Omental fat pad (tissue), 4 donors: Measurements from ENCODE around the gene GON4L. TPM values are rescaled to one million over a fixed set of nuclear protein-coding genes. Genes with fewer than 3 reads are reported as not detected.
A peak's percentile ranks its signal among the peaks of the same experiment; 100 is the strongest.
"Not testable (repeated sequence)": the region's sequence is repeated elsewhere in the genome, so short reads cannot be mapped to it uniquely, and the experiment has no call there.

Experiments
- ATAC-seq: fragments of 150-250 bp; one replicate; pipeline ENCODE4 v1.9.1; 2016; ENCODE audit warnings: mild to moderate bottlenecking, moderate library complexity; ENCODE audit not compliant: low FRiP score
- DNase-seq: peaks from one replicate; pipeline ENCODE4 v3.0.0-alpha.2; 2019; ENCODE audit warnings: low spot score
- total RNA-seq, 4 donors: library from RNA; depleted of rRNA; stranded (reverse); fragments of >200 nt; gene quantifications; one replicate each; pipeline ENCODE4 v1.1.0, GENCODE V29; 2016
- TF ChIP-seq, protein P1 (sequence below), 3 donors: fragments of 450-650 bp; IDR thresholded peaks; one replicate each; pipeline ENCODE4 v1.5.1; 2016 to 2017; ENCODE audit warnings: antibody characterized with exemption in 3 of 3, mild to moderate bottlenecking in 3 of 3, moderate library complexity in 2 of 3

GON4L gene
- total RNA-seq, 4 donors from 2014 or later = 21.5 to 52.0 (median 37.9) TPM

- ATAC-seq (no peak), DNase-seq (no peak)
- TF ChIP-seq, protein P1, sequence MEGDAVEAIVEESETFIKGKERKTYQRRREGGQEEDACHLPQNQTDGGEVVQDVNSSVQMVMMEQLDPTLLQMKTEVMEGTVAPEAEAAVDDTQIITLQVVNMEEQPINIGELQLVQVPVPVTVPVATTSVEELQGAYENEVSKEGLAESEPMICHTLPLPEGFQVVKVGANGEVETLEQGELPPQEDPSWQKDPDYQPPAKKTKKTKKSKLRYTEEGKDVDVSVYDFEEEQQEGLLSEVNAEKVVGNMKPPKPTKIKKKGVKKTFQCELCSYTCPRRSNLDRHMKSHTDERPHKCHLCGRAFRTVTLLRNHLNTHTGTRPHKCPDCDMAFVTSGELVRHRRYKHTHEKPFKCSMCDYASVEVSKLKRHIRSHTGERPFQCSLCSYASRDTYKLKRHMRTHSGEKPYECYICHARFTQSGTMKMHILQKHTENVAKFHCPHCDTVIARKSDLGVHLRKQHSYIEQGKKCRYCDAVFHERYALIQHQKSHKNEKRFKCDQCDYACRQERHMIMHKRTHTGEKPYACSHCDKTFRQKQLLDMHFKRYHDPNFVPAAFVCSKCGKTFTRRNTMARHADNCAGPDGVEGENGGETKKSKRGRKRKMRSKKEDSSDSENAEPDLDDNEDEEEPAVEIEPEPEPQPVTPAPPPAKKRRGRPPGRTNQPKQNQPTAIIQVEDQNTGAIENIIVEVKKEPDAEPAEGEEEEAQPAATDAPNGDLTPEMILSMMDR (IDR thresholded peaks at IDR 0.05) = no peak
Observed at GRCh38 chr1:155761736-155762405, 95.1 kb downstream of the GON4L start.

- DNase-seq = no peak
- TF ChIP-seq, protein P1 (IDR thresholded peaks at IDR 0.05) = no peak
- ATAC-seq = no peak
Observed at GRCh38 chr1:155760751-155761475, 96.1 kb downstream of the GON4L start.

- ATAC-seq (no peak), DNase-seq (no peak)
- TF ChIP-seq, protein P1 (IDR thresholded peaks at IDR 0.05) = no peak
Observed at GRCh38 chr1:155759966-155760630, 96.9 kb downstream of the GON4L start.

DNA sequence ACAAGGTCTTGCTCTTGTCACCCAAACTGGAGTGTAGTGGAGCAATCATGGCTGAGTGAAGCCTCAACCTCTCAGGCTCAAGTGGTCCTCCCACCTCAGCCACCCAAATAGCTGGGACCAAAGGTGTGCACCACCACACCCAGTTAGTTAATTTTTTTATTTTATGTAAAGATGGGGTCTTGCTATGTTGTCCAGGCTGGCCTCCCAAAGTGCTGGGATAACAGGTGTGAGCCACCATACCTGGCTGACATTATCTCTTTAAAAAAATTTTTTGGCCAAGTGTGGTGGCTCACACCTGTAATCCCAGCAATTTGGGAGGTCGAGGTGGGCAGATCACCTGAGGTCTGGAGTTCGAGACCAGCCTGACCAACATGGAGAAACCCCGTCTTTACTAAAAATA is 98.0 kb downstream of the GON4L start:
- DNase-seq, ATAC-seq: not testable (repeated sequence)

DNA sequence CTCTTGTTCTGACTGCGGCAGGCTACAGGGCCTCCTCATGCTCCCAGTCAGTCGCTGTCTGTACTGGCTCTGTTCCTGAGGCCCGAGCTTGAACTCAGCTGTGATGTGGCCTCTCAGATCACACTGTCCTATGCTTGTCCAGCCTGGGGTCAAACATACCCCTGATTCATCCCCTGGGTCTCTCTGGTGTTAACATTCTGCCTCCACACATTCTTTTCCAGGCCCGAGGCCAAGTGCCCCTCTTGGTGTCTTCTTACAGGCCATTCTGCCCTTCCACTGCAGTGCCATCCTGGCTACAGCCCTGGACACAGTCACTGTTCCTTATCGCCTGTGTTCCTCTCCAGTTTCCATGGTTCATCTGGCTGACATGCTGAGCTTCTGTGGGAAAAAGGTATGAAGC is 108.9 kb downstream of the GON4L start:
- ATAC-seq, DNase-seq: not testable (repeated sequence)

GRCh38 chr1:155747586-155747985 is 109.4 kb downstream of the GON4L start:
- ATAC-seq, DNase-seq: not testable (repeated sequence)

DNA sequence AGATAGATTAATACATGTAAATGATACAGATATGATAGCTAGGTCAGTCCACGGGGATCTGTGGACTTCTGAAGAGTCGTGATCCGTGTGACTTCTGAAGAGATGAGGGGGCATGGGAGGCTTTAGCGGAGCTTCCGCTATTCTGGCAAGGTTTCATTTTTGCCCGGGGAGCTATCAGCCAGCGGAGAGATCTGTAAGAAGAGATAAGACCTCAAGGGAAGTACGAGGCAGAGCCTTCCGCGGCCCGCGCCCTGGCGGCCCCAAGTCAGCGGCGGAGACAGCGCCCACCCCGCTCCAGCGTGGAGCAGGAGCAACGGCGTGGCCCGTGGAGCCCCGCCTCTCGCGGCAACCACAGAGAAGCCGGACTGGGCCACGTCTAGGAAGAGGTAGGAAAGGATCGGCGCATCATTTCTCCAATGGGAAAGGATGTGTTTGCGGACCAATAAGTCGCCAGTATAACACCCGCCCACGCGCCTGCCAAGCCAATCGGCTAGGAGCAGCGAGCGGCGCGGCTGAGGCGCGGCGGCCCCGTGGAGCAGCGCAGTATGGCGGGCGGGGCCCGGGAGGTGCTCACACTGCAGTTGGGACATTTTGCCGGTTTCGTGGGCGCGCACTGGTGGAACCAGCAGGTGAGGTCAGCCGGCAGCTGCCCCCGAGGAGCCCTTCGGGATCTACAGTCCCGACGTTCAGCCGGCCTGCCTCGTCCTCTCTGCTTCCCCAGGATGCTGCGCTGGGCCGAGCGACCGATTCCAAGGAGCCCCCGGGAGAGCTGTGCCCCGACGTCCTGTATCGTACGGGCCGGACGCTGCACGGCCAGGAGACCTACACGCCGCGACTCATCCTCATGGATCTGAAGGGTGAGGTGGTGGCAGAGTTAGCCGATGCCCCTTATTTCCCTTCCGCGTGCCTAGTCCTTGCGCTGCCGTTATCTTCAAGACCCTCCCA is 111.5 kb downstream of the GON4L start:
- ATAC-seq (peak; percentile 99), DNase-seq (peak; percentile 97)

- TF ChIP-seq, protein P1 (IDR thresholded peaks at IDR 0.05) = no peak
- ATAC-seq = no peak
- DNase-seq = no peak
Observed at GRCh38 chr1:155744711-155745283, 112.2 kb downstream of the GON4L start.
